Testis (tissue), 2 donors: ENCODE results near the gene GALNT14.

Experiments
- CTCF ChIP-seq, 3 experiments: fragments of 450-650 bp in 2 of 3; fragments of 200-600 bp in 1 of 3; sonication (generic) in 1 of 3; IDR thresholded peaks; one replicate each; pipeline ENCODE4 v1.5.1; 2016 to 2019; ENCODE audit warnings: antibody characterized with exemption in 3 of 3, mild to moderate bottlenecking in 2 of 3, moderate library complexity in 1 of 3
- POLR2A ChIP-seq: fragments of 450-650 bp; IDR thresholded peaks from one replicate; pipeline ENCODE4 v1.6.1; 2017; ENCODE audit warnings: antibody characterized with exemption, mild to moderate bottlenecking, moderate library complexity

GRCh38 chr2:31049264-31049663, 89.0 kb downstream of the GALNT14 start:
- TF ChIP-seq CTCF (IDR thresholded peaks at IDR 0.05) (no peak), POLR2A (no peak)
